Measurements from ENCODE around the gene ZBTB40.

The ZBTB40 gene

GRCh38 chr1:22539510-22540118, 88.0 kb downstream of the ZBTB40 start:
- TF ChIP-seq CTCF (IDR thresholded peaks at IDR 0.05; ENCODE audit: low read length, missing control alignments) = no peak
- H3K4me3 ChIP-seq (replicated peaks; ENCODE audit: low read depth, low read length) = no peak overlapping the region
- DNase-seq (ENCODE audit: low read depth) = no peak

GRCh38 chr1:22540337-22540736, 88.7 kb downstream of the ZBTB40 start:
- H3K4me3 ChIP-seq (replicated peaks; ENCODE audit: low read depth, low read length) = no peak overlapping the region
- DNase-seq (ENCODE audit: low read depth) = no peak
- no peak for TF ChIP-seq CTCF (IDR thresholded peaks at IDR 0.05; ENCODE audit: low read length, missing control alignments)

- no peak for TF ChIP-seq CTCF (IDR thresholded peaks at IDR 0.05; ENCODE audit: low read length, missing control alignments)
- H3K4me3 ChIP-seq (replicated peaks; ENCODE audit: low read depth, low read length) = no peak overlapping the region
- DNase-seq (ENCODE audit: low read depth) = no peak
Measured at GRCh38 chr1:22542886-22543285, 91.2 kb downstream of the ZBTB40 start.

GRCh38 chr1:22543679-22544078, 92.0 kb downstream of the ZBTB40 start:
- H3K4me3 ChIP-seq (replicated peaks; ENCODE audit: low read depth, low read length) = no peak overlapping the region
- DNase-seq (ENCODE audit: low read depth) = no peak
- no peak for TF ChIP-seq CTCF (IDR thresholded peaks at IDR 0.05; ENCODE audit: low read length, missing control alignments)

DNA sequence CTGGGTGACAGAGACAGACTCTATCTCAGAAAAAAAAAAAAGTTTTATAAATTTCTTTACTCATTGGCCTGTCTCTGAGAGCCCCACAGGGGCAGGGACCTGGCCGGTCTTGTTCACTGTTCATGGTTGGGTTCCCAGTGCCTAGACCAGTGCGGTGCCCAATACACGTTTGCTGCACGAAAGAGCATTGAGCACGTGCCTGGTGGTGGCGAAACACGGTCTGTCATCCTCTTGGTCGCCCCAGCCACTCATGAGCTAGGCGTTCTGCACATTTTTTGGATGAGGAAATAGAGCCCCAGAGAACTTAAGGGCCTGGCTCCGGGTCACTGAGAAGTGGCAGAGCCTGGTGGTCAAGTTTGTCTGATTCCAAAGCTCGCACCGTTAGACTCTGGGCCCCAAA, 93.0 kb downstream of the ZBTB40 start:
- no peak for DNase-seq (ENCODE audit: low read depth)
- H3K4me3 ChIP-seq (replicated peaks; ENCODE audit: low read depth, low read length) = no peak overlapping the region
- TF ChIP-seq CTCF (IDR thresholded peaks at IDR 0.05; ENCODE audit: low read length, missing control alignments) = no peak

- no peak for DNase-seq (ENCODE audit: low read depth)
- TF ChIP-seq CTCF (IDR thresholded peaks at IDR 0.05; ENCODE audit: low read length, missing control alignments) = no peak
- H3K4me3 ChIP-seq (replicated peaks; ENCODE audit: low read depth, low read length) = no peak overlapping the region
Measured at GRCh38 chr1:22545141-22545540, 93.5 kb downstream of the ZBTB40 start.

GRCh38 chr1:22547186-22547817, 95.7 kb downstream of the ZBTB40 start:
- no peak overlapping the region for H3K4me3 ChIP-seq (replicated peaks; ENCODE audit: low read depth, low read length)
- no peak for TF ChIP-seq CTCF (IDR thresholded peaks at IDR 0.05; ENCODE audit: low read length, missing control alignments)
- no peak for DNase-seq (ENCODE audit: low read depth)

Measured in fibroblast of pulmonary artery (primary cell).